MM.1S (cell line): Measurements from ENCODE around the gene PYCR2.

Experiments
- DNase-seq: peaks from one replicate; pipeline ENCODE4 v3.0.0-alpha.2; 2015
- H2AFZ ChIP-seq: fragments of 300-600 bp; sonication (generic); 2 replicates; pipeline ENCODE4 v1.6.0; 2016; ENCODE audit warnings: antibody characterized with exemption, low read length
- H3F3A ChIP-seq: fragments of 300-600 bp; sonication (generic); 2 replicates; pipeline ENCODE4 v1.6.1; 2016; ENCODE audit warnings: mild to moderate bottlenecking, antibody characterized with exemption, low read length, moderate library complexity, mixed read lengths; ENCODE audit not compliant: insufficient read depth
- H3K27ac ChIP-seq: fragments of 300-600 bp; sonication (generic); 2 replicates; pipeline ENCODE4 v1.5.1; 2016; ENCODE audit warnings: mild to moderate bottlenecking, low read length
- H3K27me3 ChIP-seq: fragments of 300-600 bp; sonication (generic); replicated peaks from 2 replicates; pipeline ENCODE4 v1.6.0; 2016; ENCODE audit warnings: low read length; ENCODE audit not compliant: insufficient read depth
- H3K36me3 ChIP-seq: fragments of 300-600 bp; sonication (generic); replicated peaks from 2 replicates; pipeline ENCODE4 v1.6.1; 2016; ENCODE audit warnings: mild to moderate bottlenecking, low read length, mixed read lengths; ENCODE audit not compliant: insufficient read depth
- H3K4me1 ChIP-seq: fragments of 300-600 bp; sonication (generic); 2 replicates; pipeline ENCODE4 v1.6.1; 2016; ENCODE audit warnings: low read length, mixed read lengths
- H3K4me2 ChIP-seq: fragments of 300-600 bp; sonication (generic); 2 replicates; pipeline ENCODE4 v1.6.0; 2016; ENCODE audit warnings: low read depth, low read length
- H3K4me3 ChIP-seq: fragments of 300-600 bp; sonication (generic); 2 replicates; pipeline ENCODE4 v1.5.1; 2016; ENCODE audit warnings: low read length, mixed read lengths
- H3K79me2 ChIP-seq: fragments of 300-600 bp; sonication (generic); 2 replicates; pipeline ENCODE4 v1.6.1; 2016; ENCODE audit warnings: mixed run types, low read length, mixed read lengths
- H3K9ac ChIP-seq: fragments of 300-600 bp; sonication (generic); 2 replicates; pipeline ENCODE4 v1.6.1; 2016; ENCODE audit warnings: low read length, mixed read lengths
- H3K9me2 ChIP-seq: fragments of 300-600 bp; sonication (generic); replicated peaks from 2 replicates; pipeline ENCODE4 v1.6.1; 2016; ENCODE audit warnings: mild to moderate bottlenecking, low read length, mixed read lengths; ENCODE audit not compliant: insufficient read depth
- H3K9me3 ChIP-seq: fragments of 300-600 bp; sonication (generic); replicated peaks from 2 replicates; pipeline ENCODE4 v1.6.1; 2016; ENCODE audit warnings: mild to moderate bottlenecking, low read length, mixed read lengths; ENCODE audit not compliant: insufficient read depth
- H4K20me1 ChIP-seq: fragments of 300-600 bp; sonication (generic); 2 replicates; pipeline ENCODE4 v1.6.1; 2016; ENCODE audit warnings: mild to moderate bottlenecking, low read length, moderate library complexity, mixed read lengths; ENCODE audit not compliant: insufficient read depth
- CTCF ChIP-seq: fragments of 300-600 bp; sonication (generic); IDR thresholded peaks from 2 replicates; pipeline ENCODE4 v1.5.1; 2016; ENCODE audit warnings: antibody characterized with exemption, low read length, mixed read lengths
- EZH2 ChIP-seq: fragments of 300-600 bp; sonication (generic); optimal IDR thresholded peaks from 2 replicates; pipeline ENCODE3; 2017; ENCODE audit warnings: low read depth, mild to moderate bottlenecking, antibody characterized with exemption, low read length, mixed read lengths
- EZH2phosphoT487 ChIP-seq: fragments of 300-600 bp; sonication (generic); IDR thresholded peaks from 2 replicates; pipeline ENCODE4 v1.6.1; 2018; ENCODE audit warnings: antibody characterized with exemption, low read length

The PYCR2 gene

GRCh38 chr1:225872075-225872430, 52.0 kb downstream of the PYCR2 start:
- peaks cover 1% of the 10 kb centered on the region; the same call in 1 of the 2 replicates for H3F3A ChIP-seq
- peaks cover 43% of the 10 kb centered on the region for H3K36me3 ChIP-seq
- no peak overlapping the region for H3K4me3 ChIP-seq
- H3K4me2 ChIP-seq = no peak overlapping the region
- H3K27ac ChIP-seq = no peak overlapping the region
- no peaks in the 10 kb centered on the region for H4K20me1 ChIP-seq
- H3K9me3 ChIP-seq = no peaks in the 10 kb centered on the region
- no peak for DNase-seq
- H3K27me3 ChIP-seq = no peaks in the 10 kb centered on the region
- no peak overlapping the region for H2AFZ ChIP-seq
- H3K9me2 ChIP-seq = no peaks in the 10 kb centered on the region
- no peak overlapping the region for H3K9ac ChIP-seq
- no peak for TF ChIP-seq EZH2phosphoT487
- TF ChIP-seq EZH2 = no peak
- TF ChIP-seq CTCF = no peak
- H3K4me1 ChIP-seq = peaks cover 21% of the 10 kb centered on the region
- H3K79me2 ChIP-seq = peaks cover 84% of the 10 kb centered on the region

- no peaks in the 10 kb centered on the region for H3K27me3 ChIP-seq
- no peak for DNase-seq
- peaks cover 41% of the 10 kb centered on the region for H3K36me3 ChIP-seq
- no peaks in the 10 kb centered on the region for H3K9me2 ChIP-seq
- H3F3A ChIP-seq = no peaks in the 10 kb centered on the region
- no peak for TF ChIP-seq CTCF
- no peak for TF ChIP-seq EZH2
- TF ChIP-seq EZH2phosphoT487 = no peak
- H3K9ac ChIP-seq = no peak overlapping the region
- H2AFZ ChIP-seq = no peak overlapping the region
- peaks cover 15% of the 10 kb centered on the region for H3K4me1 ChIP-seq
- H3K4me3 ChIP-seq = no peak overlapping the region
- H3K4me2 ChIP-seq = no peak overlapping the region
- peaks cover 84% of the 10 kb centered on the region for H3K79me2 ChIP-seq
- no peaks in the 10 kb centered on the region for H3K9me3 ChIP-seq
- no peak overlapping the region for H3K27ac ChIP-seq
- no peaks in the 10 kb centered on the region for H4K20me1 ChIP-seq
Observed at GRCh38 chr1:225871359-225872074, 52.5 kb downstream of the PYCR2 start.

- Histone ChIP-seq H3K4me2 (no peak overlapping the region), H3K36me3 (peaks cover 47% of the 10 kb centered on the region), H3K27me3 (no peaks in the 10 kb centered on the region), H3K9me2 (no peaks in the 10 kb centered on the region), H3K9ac (no peak overlapping the region), H3K4me3 (no peak overlapping the region), H4K20me1 (no peaks in the 10 kb centered on the region), H3F3A (no peaks in the 10 kb centered on the region), H3K4me1 (peaks cover 9% of the 10 kb centered on the region), H3K79me2 (peaks cover 84% of the 10 kb centered on the region), H3K27ac (no peak overlapping the region), H2AFZ (no peak overlapping the region), H3K9me3 (no peaks in the 10 kb centered on the region)
- no peak for DNase-seq
- no peak for TF ChIP-seq EZH2phosphoT487
- TF ChIP-seq CTCF = no peak
- no peak for TF ChIP-seq EZH2
Observed at GRCh38 chr1:225870911-225871310, 53.1 kb downstream of the PYCR2 start.
